ENCODE results near the gene WNT3A. TPM values are rescaled to one million over a fixed set of nuclear protein-coding genes. Genes with fewer than 3 reads are reported as not detected.

Gene WNT3A
- total and polyA plus RNA-seq, 9 of the 15 experiments (the other 6 are each of a cell fraction or from before 2014, with no cell fraction given): not detected

DNA sequence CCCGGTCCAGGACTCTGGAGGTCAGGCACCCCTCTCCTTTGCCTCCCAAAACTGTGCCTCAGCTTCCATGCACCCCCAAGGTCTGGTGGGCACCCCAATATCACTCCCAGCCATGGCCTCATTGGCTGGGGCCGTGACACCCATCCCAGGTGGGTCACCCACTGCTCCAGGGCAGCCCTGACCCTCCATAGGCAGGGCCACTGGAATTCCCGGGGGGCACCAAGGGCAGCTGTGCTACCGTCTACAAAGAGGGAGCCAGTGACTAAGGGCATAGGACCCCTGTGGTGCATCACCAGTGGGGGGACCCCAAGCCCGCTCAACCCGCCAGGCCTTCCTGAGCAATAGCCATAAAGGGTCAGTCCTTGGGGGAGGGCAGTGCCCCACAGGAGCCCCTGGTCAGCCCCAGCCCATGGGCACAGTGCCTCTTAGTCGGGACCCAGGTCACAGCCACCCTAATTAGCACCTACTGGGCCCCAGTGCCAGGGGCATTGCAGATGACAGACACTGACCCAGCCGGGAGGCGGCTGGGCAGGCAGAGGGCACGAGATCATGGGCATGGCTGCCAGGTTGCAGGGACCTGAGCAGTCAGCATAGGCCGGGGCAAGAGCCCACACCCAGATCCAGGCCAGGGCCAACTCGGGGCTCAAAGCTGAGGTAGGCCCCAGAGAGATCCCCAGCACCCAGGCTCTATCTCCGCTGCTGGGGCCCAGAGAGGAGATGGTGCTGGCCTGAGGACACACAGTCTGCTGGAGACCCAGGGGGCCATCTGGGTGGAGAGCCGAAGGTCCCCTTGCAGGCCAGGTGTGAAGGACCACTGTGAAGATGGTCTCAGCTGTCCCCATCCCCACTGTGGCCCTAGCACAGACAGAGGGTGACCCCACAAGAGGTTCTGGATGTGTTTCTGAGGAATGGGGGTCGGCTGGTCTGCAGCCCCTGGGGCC lies 56.7 kb downstream of the WNT3A start (continued):
- TF ChIP-seq, protein P1, sequence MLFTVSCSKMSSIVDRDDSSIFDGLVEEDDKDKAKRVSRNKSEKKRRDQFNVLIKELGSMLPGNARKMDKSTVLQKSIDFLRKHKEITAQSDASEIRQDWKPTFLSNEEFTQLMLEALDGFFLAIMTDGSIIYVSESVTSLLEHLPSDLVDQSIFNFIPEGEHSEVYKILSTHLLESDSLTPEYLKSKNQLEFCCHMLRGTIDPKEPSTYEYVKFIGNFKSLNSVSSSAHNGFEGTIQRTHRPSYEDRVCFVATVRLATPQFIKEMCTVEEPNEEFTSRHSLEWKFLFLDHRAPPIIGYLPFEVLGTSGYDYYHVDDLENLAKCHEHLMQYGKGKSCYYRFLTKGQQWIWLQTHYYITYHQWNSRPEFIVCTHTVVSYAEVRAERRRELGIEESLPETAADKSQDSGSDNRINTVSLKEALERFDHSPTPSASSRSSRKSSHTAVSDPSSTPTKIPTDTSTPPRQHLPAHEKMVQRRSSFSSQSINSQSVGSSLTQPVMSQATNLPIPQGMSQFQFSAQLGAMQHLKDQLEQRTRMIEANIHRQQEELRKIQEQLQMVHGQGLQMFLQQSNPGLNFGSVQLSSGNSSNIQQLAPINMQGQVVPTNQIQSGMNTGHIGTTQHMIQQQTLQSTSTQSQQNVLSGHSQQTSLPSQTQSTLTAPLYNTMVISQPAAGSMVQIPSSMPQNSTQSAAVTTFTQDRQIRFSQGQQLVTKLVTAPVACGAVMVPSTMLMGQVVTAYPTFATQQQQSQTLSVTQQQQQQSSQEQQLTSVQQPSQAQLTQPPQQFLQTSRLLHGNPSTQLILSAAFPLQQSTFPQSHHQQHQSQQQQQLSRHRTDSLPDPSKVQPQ (CRISPR knock-in tag; IDR thresholded peaks at IDR 0.05; ENCODE audit: borderline replicate concordance): no peak
- TF ChIP-seq, protein P2, sequence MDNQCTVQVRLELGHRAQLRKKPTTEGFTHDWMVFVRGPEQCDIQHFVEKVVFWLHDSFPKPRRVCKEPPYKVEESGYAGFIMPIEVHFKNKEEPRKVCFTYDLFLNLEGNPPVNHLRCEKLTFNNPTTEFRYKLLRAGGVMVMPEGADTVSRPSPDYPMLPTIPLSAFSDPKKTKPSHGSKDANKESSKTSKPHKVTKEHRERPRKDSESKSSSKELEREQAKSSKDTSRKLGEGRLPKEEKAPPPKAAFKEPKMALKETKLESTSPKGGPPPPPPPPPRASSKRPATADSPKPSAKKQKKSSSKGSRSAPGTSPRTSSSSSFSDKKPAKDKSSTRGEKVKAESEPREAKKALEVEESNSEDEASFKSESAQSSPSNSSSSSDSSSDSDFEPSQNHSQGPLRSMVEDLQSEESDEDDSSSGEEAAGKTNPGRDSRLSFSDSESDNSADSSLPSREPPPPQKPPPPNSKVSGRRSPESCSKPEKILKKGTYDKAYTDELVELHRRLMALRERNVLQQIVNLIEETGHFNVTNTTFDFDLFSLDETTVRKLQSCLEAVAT (IDR thresholded peaks at IDR 0.05): no peak
- TF ChIP-seq ATF7 (IDR thresholded peaks at IDR 0.05): no peak
- TF ChIP-seq, protein P3, sequence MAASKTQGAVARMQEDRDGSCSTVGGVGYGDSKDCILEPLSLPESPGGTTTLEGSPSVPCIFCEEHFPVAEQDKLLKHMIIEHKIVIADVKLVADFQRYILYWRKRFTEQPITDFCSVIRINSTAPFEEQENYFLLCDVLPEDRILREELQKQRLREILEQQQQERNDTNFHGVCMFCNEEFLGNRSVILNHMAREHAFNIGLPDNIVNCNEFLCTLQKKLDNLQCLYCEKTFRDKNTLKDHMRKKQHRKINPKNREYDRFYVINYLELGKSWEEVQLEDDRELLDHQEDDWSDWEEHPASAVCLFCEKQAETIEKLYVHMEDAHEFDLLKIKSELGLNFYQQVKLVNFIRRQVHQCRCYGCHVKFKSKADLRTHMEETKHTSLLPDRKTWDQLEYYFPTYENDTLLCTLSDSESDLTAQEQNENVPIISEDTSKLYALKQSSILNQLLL (CRISPR knock-in tag; IDR thresholded peaks at IDR 0.05; ENCODE audit: borderline replicate concordance): no peak
- no peak for TF ChIP-seq ZNF143 (CRISPR knock-in tag; IDR thresholded peaks at IDR 0.05)
